ENCODE measurements around the gene CEP70. TPM values are rescaled to one million over a fixed set of nuclear protein-coding genes. Genes with fewer than 3 reads are reported as not detected.

Gene CEP70
- polyA plus RNA-seq, 2 of the 4 experiments (the other 2 are of a cell fraction), result 16.5 to 17.1 TPM

- peak overlapping the region; percentile 76 to 88 for H3K27ac ChIP-seq
- 0 out of 3 replicates have a peak, but pooled peaks cover 2% of the 10 kb centered on the region for H3K9me3 ChIP-seq
- peak overlapping the region; percentile 62 for H3K4me2 ChIP-seq
- CTCF ChIA-PET, result interaction anchor here (1.8 kb wide), 1 partner anchor 422 kb away, joined by 5 read pairs; no protein-coding TSS in a partner anchor
- FAIRE-seq (no peak), ATAC-seq (peak; percentile 88 to 96), DNase-seq (ENCODE audit: low read depth in 1 of 2, low spot score in 1 of 2) (peak; percentile 15 to 54)
- H3K4me3 ChIP-seq, result no peak overlapping the region
- POLR2A ChIA-PET, result interaction anchor here (0.7 kb wide), 1 partner anchor 101 kb away, joined by 3 read pairs; the partner anchor contains the start of gene CEP70
- 28% methylated on average over 3 of the region's 3 CpGs for WGBS (ENCODE audit: missing lambda C conversion rate)
- peaks cover 44% of the 10 kb centered on the region for H3K4me1 ChIP-seq
- no peak for TF ChIP-seq GATA3 (IDR thresholded peaks at IDR 0.05; ENCODE audit: borderline replicate concordance)
- no peak for TF ChIP-seq HOXB5 (CRISPR knock-in tag; IDR thresholded peaks at IDR 0.05)
- TF ChIP-seq ZNF302 (CRISPR knock-in tag; IDR thresholded peaks at IDR 0.05), result no peak
- TF ChIP-seq, protein P1, sequence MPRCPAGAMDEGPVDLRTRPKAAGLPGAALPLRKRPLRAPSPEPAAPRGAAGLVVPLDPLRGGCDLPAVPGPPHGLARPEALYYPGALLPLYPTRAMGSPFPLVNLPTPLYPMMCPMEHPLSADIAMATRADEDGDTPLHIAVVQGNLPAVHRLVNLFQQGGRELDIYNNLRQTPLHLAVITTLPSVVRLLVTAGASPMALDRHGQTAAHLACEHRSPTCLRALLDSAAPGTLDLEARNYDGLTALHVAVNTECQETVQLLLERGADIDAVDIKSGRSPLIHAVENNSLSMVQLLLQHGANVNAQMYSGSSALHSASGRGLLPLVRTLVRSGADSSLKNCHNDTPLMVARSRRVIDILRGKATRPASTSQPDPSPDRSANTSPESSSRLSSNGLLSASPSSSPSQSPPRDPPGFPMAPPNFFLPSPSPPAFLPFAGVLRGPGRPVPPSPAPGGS (IDR thresholded peaks at IDR 0.05), result peak; percentile 60; the same call in 1 of the 3 replicates
- TF ChIP-seq HOXA7 (CRISPR knock-in tag; IDR thresholded peaks at IDR 0.05), result no peak
- TF ChIP-seq ZFP36 (IDR thresholded peaks at IDR 0.05; ENCODE audit: borderline replicate concordance, partially characterized antibody), result no peak
- no peak for TF ChIP-seq RFX5 (IDR thresholded peaks at IDR 0.05)
- TF ChIP-seq POLR2AphosphoS2 (conservative IDR thresholded peaks at IDR 0.05; ENCODE audit: low read length), result no peak
- TF ChIP-seq FOSL2 (IDR thresholded peaks at IDR 0.05), result peak; percentile 77
- TF ChIP-seq FOSL2 (CRISPR knock-in tag; IDR thresholded peaks at IDR 0.05), result peak; percentile 72
- TF ChIP-seq ZC3H11A (IDR thresholded peaks at IDR 0.05), result no peak
- TF ChIP-seq, protein P2, sequence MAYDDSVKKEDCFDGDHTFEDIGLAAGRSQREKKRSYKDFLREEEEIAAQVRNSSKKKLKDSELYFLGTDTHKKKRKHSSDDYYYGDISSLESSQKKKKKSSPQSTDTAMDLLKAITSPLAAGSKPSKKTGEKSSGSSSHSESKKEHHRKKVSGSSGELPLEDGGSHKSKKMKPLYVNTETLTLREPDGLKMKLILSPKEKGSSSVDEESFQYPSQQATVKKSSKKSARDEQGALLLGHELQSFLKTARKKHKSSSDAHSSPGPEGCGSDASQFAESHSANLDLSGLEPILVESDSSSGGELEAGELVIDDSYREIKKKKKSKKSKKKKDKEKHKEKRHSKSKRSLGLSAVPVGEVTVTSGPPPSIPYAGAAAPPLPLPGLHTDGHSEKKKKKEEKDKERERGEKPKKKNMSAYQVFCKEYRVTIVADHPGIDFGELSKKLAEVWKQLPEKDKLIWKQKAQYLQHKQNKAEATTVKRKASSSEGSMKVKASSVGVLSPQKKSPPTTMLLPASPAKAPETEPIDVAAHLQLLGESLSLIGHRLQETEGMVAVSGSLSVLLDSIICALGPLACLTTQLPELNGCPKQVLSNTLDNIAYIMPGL (CRISPR knock-in tag; IDR thresholded peaks at IDR 0.05; ENCODE audit: borderline replicate concordance), result no peak
- TF ChIP-seq KDM1A (IDR thresholded peaks at IDR 0.05; ENCODE audit: low read depth), result no peak
- no peak for TF ChIP-seq NR3C1 (IDR thresholded peaks at IDR 0.05)
- no peak for TF ChIP-seq KDM5A (IDR thresholded peaks at IDR 0.05)
- TF ChIP-seq HOXB13 (CRISPR knock-in tag; IDR thresholded peaks at IDR 0.05; ENCODE audit: low read depth), result no peak
- TF ChIP-seq RNF2 (IDR thresholded peaks at IDR 0.05; ENCODE audit: borderline replicate concordance, low read depth), result no peak
- TF ChIP-seq ZSCAN20 (CRISPR knock-in tag; IDR thresholded peaks at IDR 0.05), result no peak
- no peak for TF ChIP-seq BHLHE40 (IDR thresholded peaks at IDR 0.05; ENCODE audit: low read depth, low read length)
- no peak for TF ChIP-seq NFE2L2 (conservative IDR thresholded peaks at IDR 0.05; ENCODE audit: low read length)
- no peak for TF ChIP-seq REST (IDR thresholded peaks at IDR 0.05)
- TF ChIP-seq PHF8 (IDR thresholded peaks at IDR 0.05; ENCODE audit: borderline replicate concordance, low read depth), result no peak
- no peak for TF ChIP-seq FOSB (CRISPR knock-in tag; IDR thresholded peaks at IDR 0.05)
- TF ChIP-seq, protein P3, sequence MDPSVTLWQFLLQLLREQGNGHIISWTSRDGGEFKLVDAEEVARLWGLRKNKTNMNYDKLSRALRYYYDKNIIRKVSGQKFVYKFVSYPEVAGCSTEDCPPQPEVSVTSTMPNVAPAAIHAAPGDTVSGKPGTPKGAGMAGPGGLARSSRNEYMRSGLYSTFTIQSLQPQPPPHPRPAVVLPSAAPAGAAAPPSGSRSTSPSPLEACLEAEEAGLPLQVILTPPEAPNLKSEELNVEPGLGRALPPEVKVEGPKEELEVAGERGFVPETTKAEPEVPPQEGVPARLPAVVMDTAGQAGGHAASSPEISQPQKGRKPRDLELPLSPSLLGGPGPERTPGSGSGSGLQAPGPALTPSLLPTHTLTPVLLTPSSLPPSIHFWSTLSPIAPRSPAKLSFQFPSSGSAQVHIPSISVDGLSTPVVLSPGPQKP (IDR thresholded peaks at IDR 0.05; ENCODE audit: low read depth, low read length), result no peak
- TF ChIP-seq CHD4 (IDR thresholded peaks at IDR 0.05; ENCODE audit: borderline replicate concordance), result no peak
- TF ChIP-seq TFCP2L1 (CRISPR knock-in tag; IDR thresholded peaks at IDR 0.05), result no peak
- TF ChIP-seq FOXS1 (CRISPR knock-in tag; IDR thresholded peaks at IDR 0.05), result no peak
- TF ChIP-seq JUNB (IDR thresholded peaks at IDR 0.05), result peak; percentile 94
- no peak for TF ChIP-seq POLR2A (IDR thresholded peaks at IDR 0.05; ENCODE audit: low read length)
- TF ChIP-seq TP53 (CRISPR knock-in tag; IDR thresholded peaks at IDR 0.05), result no peak
- TF ChIP-seq, protein P4, sequence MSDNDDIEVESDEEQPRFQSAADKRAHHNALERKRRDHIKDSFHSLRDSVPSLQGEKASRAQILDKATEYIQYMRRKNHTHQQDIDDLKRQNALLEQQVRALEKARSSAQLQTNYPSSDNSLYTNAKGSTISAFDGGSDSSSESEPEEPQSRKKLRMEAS (IDR thresholded peaks at IDR 0.05), result no peak
- no peak for TF ChIP-seq HDAC2 (IDR thresholded peaks at IDR 0.05)
- no peak; a peak in 1 of 5 replicates for TF ChIP-seq RAD21 (conservative IDR thresholded peaks at IDR 0.05 in 1 of 2, IDR thresholded peaks at IDR 0.05 in 1 of 2)
- no peak for TF ChIP-seq SMC3 (IDR thresholded peaks at IDR 0.05)
Measured at GRCh38 chr3:138493804-138494606, 100.1 kb downstream of the CEP70 start.
